IMR-90 (cell line): ENCODE results near the gene MRGPRF.

Source experiments
- BHLHE40 ChIP-seq: fragments of 150-350 bp; IDR thresholded peaks from 2 replicates; pipeline ENCODE4 v1.6.1; 2016; ENCODE audit warnings: mild to moderate bottlenecking, low read depth, low read length
- CEBPB ChIP-seq: IDR thresholded peaks from 2 replicates; pipeline ENCODE4 v1.6.1; 2012; ENCODE audit warnings: low read depth, low read length, improper control_type of control experiment
- CHD1 ChIP-seq: IDR thresholded peaks from 2 replicates; pipeline ENCODE4 v1.6.1; 2012; ENCODE audit warnings: low read depth, low read length, improper control_type of control experiment
- FOS ChIP-seq: fragments of 150-350 bp; IDR thresholded peaks from 2 replicates; pipeline ENCODE4 v1.6.1; 2016; ENCODE audit warnings: low read depth, low read length
- MAFK ChIP-seq: IDR thresholded peaks from 2 replicates; pipeline ENCODE4 v1.6.1; 2012; ENCODE audit warnings: low read depth, low read length, improper control_type of control experiment
- MAZ ChIP-seq: IDR thresholded peaks from 2 replicates; pipeline ENCODE4 v1.6.1; 2012; ENCODE audit warnings: low read depth, mild to moderate bottlenecking, low read length, improper control_type of control experiment, moderate library complexity, borderline replicate concordance
- MXI1 ChIP-seq: IDR thresholded peaks from 2 replicates; pipeline ENCODE4 v1.6.1; 2012; ENCODE audit warnings: low read depth, mild to moderate bottlenecking, low read length, moderate library complexity, borderline replicate concordance
- NFE2L2 ChIP-seq: fragments of 150-350 bp; IDR thresholded peaks from 2 replicates; pipeline ENCODE4 v1.6.1; 2016; ENCODE audit warnings: low read depth, mild to moderate bottlenecking, low read length
- POLR2A ChIP-seq: IDR thresholded peaks from 2 replicates; pipeline ENCODE4 v1.6.1; 2012; ENCODE audit warnings: mild to moderate bottlenecking, low read depth, low read length
- RAD21 ChIP-seq: IDR thresholded peaks from 2 replicates; pipeline ENCODE4 v1.6.1; 2012; ENCODE audit warnings: low read length, improper control_type of control experiment
- RFX5 ChIP-seq: IDR thresholded peaks from 2 replicates; pipeline ENCODE4 v1.8.0; 2012; ENCODE audit warnings: low read depth, mild to moderate bottlenecking, low read length, moderate library complexity
- SMC3 ChIP-seq: fragments of 150-350 bp; IDR thresholded peaks from 2 replicates; pipeline ENCODE4 v1.6.1; 2016; ENCODE audit warnings: low read depth, mild to moderate bottlenecking, antibody characterized with exemption, low read length, moderate library complexity
- TF ChIP-seq, protein P1 (sequence below): conservative IDR thresholded peaks from 2 replicates; pipeline ENCODE4 v1.5.1; 2012; ENCODE audit warnings: mild to moderate bottlenecking, low read depth, low read length, improper control_type of control experiment
- TF ChIP-seq, protein P2 (sequence below): fragments of 150-350 bp; IDR thresholded peaks from 2 replicates; pipeline ENCODE4 v1.6.1; 2017; ENCODE audit warnings: mild to moderate bottlenecking, antibody characterized with exemption, low read length, low read depth

DNA sequence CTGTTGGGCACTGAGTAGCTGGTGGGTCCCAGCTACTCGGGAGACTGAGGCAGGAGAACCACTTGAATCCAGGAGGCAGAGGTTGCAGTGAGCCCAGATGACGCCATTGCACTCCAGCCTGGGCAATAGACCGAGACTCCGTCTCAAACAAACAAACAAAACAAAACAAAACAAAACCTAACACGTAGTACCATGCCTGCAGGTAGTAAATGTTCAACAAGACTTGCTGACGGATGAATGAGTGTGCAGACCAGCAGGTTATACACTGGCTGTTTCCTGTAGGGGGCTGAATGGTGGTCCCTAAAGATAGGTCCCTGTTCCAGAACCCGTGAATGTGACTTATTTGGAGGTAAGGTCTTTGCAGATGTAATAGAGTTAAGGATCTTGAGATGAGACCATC lies 19.5 kb downstream of the MRGPRF start:
- TF ChIP-seq RAD21 (no peak), SMC3 (no peak), MAZ (no peak), POLR2A (no peak), BHLHE40 (no peak), CEBPB (no peak), NFE2L2 (no peak), FOS (no peak), CHD1 (no peak), RFX5 (no peak), MXI1 (no peak), MAFK (no peak)
- TF ChIP-seq, protein P1, sequence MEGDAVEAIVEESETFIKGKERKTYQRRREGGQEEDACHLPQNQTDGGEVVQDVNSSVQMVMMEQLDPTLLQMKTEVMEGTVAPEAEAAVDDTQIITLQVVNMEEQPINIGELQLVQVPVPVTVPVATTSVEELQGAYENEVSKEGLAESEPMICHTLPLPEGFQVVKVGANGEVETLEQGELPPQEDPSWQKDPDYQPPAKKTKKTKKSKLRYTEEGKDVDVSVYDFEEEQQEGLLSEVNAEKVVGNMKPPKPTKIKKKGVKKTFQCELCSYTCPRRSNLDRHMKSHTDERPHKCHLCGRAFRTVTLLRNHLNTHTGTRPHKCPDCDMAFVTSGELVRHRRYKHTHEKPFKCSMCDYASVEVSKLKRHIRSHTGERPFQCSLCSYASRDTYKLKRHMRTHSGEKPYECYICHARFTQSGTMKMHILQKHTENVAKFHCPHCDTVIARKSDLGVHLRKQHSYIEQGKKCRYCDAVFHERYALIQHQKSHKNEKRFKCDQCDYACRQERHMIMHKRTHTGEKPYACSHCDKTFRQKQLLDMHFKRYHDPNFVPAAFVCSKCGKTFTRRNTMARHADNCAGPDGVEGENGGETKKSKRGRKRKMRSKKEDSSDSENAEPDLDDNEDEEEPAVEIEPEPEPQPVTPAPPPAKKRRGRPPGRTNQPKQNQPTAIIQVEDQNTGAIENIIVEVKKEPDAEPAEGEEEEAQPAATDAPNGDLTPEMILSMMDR: no peak
- TF ChIP-seq, protein P2, sequence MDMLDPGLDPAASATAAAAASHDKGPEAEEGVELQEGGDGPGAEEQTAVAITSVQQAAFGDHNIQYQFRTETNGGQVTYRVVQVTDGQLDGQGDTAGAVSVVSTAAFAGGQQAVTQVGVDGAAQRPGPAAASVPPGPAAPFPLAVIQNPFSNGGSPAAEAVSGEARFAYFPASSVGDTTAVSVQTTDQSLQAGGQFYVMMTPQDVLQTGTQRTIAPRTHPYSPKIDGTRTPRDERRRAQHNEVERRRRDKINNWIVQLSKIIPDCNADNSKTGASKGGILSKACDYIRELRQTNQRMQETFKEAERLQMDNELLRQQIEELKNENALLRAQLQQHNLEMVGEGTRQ: no peak
